Endothelial cell of umbilical vein (primary cell): ENCODE measurements around the gene HIP1. TPM values are rescaled to one million over a fixed set of nuclear protein-coding genes. Genes with fewer than 3 reads are reported as not detected.

Source experiments
- BruUV-seq: library from RNA; stranded (reverse); fragments of 400-500 nt; replicated peaks from 2 replicates; lab custom pipeline; 2021; lab: Mats Ljungman, UMichigan
- CTCF ChIA-PET: fragments of 300-600, 350-600 bp; sonication (Branson Sonifier 250); formaldehyde crosslinking; loops from one replicate; lab custom pipeline; 2021; ENCODE audit warnings: antibody characterized with exemption, inconsistent platforms; lab: Charles Lee
- POLR2A ChIA-PET: fragments of 300-600, 350-600 bp; sonication (Branson Sonifier 250); formaldehyde crosslinking; loops from one replicate; lab custom pipeline; 2021; ENCODE audit warnings: antibody characterized with exemption, inconsistent platforms; lab: Charles Lee
- DNase-seq: peaks from one replicate; pipeline ENCODE4 v3.0.0-alpha.2; 2011; ENCODE audit warnings: low read depth, low spot score
- FAIRE-seq: peaks from 2 replicates; lab custom pipeline; 2011; peaks lifted over from hg19 to GRCh38; lab: Jason Lieb, UNC
- H2AFZ ChIP-seq: 2 replicates; pipeline ENCODE4 v1.6.0; 2012; ENCODE audit warnings: low read depth, low read length, control low read depth, inconsistent platforms
- H3K27ac ChIP-seq: 2 replicates; pipeline ENCODE4 v1.5.1; 2011; ENCODE audit warnings: low read depth, mild to moderate bottlenecking, control low read depth, low read length, moderate library complexity; ENCODE audit not compliant: insufficient read depth
- H3K27me3 ChIP-seq, 2 experiments: 2 replicates each; pipeline versions ENCODE4 v1.6.0 to v1.6.1; 2011; ENCODE audit warnings: low read length in 2 of 2, mixed read lengths in 1 of 2; ENCODE audit not compliant: control insufficient read depth in 2 of 2, insufficient read depth in 2 of 2
- H3K36me3 ChIP-seq, 2 experiments: 2 replicates in 1 of 2; 3 replicates in 1 of 2; pipeline ENCODE4 v1.5.1; 2011; ENCODE audit warnings: low read length in 2 of 2, mild to moderate bottlenecking in 1 of 2, moderate library complexity in 1 of 2; ENCODE audit not compliant: control insufficient read depth in 2 of 2, insufficient read depth in 2 of 2; ENCODE audit errors: extremely low read depth in 1 of 2
- H3K4me1 ChIP-seq: 3 replicates; pipeline ENCODE4 v1.5.1; 2011; ENCODE audit warnings: mild to moderate bottlenecking, low read length; ENCODE audit not compliant: control insufficient read depth, insufficient read depth; ENCODE audit errors: extremely low read depth
- H3K4me2 ChIP-seq: 2 replicates; pipeline ENCODE4 v1.6.1; 2011; ENCODE audit warnings: low read length, control low read depth, mixed read lengths; ENCODE audit not compliant: insufficient read depth
- H3K4me3 ChIP-seq, 3 experiments: fragments of 200-600 bp in 1 of 3; sonication (generic), shearing (Covaris generic) in 1 of 3; replicated peaks in 1 of 3; 2 replicates each; pipeline ENCODE4 v1.5.1; 2011 to 2016; ENCODE audit warnings: control low read depth in 3 of 3, low read length in 3 of 3, mild to moderate bottlenecking in 2 of 3, inconsistent platforms in 1 of 3, low read depth in 1 of 3, moderate library complexity in 1 of 3; ENCODE audit not compliant: insufficient read depth in 1 of 3
- H3K79me2 ChIP-seq: 2 replicates; pipeline ENCODE4 v1.6.0; 2012; ENCODE audit warnings: low read length, inconsistent platforms; ENCODE audit not compliant: control insufficient read depth, insufficient read depth
- H3K9ac ChIP-seq: replicated peaks from 2 replicates; pipeline ENCODE3; 2011; ENCODE audit warnings: low read length, control low read depth; ENCODE audit not compliant: insufficient read depth; ENCODE audit errors: extremely low read depth
- H3K9me1 ChIP-seq: replicated peaks from 3 replicates; pipeline ENCODE4 v1.6.0; 2011; ENCODE audit warnings: mild to moderate bottlenecking, low read length; ENCODE audit not compliant: control insufficient read depth, insufficient read depth; ENCODE audit errors: extremely low read depth
- H3K9me3 ChIP-seq: replicated peaks from 2 replicates; pipeline ENCODE4 v1.5.1; 2012; ENCODE audit warnings: low read length, inconsistent platforms; ENCODE audit not compliant: control insufficient read depth, insufficient read depth
- H4K20me1 ChIP-seq: replicated peaks from 2 replicates; pipeline ENCODE3; 2011; ENCODE audit warnings: mild to moderate bottlenecking, low read length; ENCODE audit not compliant: control insufficient read depth, insufficient read depth; ENCODE audit errors: extremely low read depth
- CTCF ChIP-seq, 2 donors: IDR thresholded peaks; 1 replicate in 1 of 2; 2 replicates in 1 of 2; pipeline ENCODE4 v1.5.1; 2011; ENCODE audit warnings: low read length in 2 of 2, mild to moderate bottlenecking in 2 of 2, moderate library complexity in 2 of 2, control low read depth in 1 of 2, inconsistent platforms in 1 of 2, low read depth in 1 of 2; ENCODE audit not compliant: insufficient read depth in 1 of 2; ENCODE audit errors: extremely low read depth in 1 of 2
- EZH2 ChIP-seq: IDR thresholded peaks from 2 replicates; pipeline ENCODE4 v1.6.1; 2012; ENCODE audit warnings: borderline replicate concordance, low read depth, mild to moderate bottlenecking, moderate library complexity, low read length, inconsistent platforms; ENCODE audit not compliant: severe bottlenecking
- FOS ChIP-seq: IDR thresholded peaks from 2 replicates; pipeline ENCODE4 v1.6.1; 2011; ENCODE audit warnings: mild to moderate bottlenecking, low read length, moderate library complexity, borderline replicate concordance; ENCODE audit not compliant: insufficient read depth
- GATA2 ChIP-seq: IDR thresholded peaks from 2 replicates; pipeline ENCODE4 v1.7.0; 2011; ENCODE audit warnings: low read depth, mild to moderate bottlenecking, moderate library complexity, mixed read lengths, low read length; ENCODE audit not compliant: insufficient read length, insufficient read depth
- JUN ChIP-seq: IDR thresholded peaks from 2 replicates; pipeline ENCODE4 v1.6.1; 2011; ENCODE audit warnings: borderline replicate concordance, low read depth; ENCODE audit not compliant: insufficient read length, insufficient read depth
- MAX ChIP-seq: IDR thresholded peaks from 2 replicates; pipeline ENCODE4 v1.6.1; 2011; ENCODE audit not compliant: insufficient read depth, insufficient read length
- MYC ChIP-seq: IDR thresholded peaks from one replicate; pipeline ENCODE4 v1.6.1; 2011; ENCODE audit warnings: mild to moderate bottlenecking, low read depth, low read length
- POLR2A ChIP-seq: IDR thresholded peaks from 2 replicates; pipeline ENCODE4 v1.6.1; 2012; ENCODE audit warnings: low read depth, mild to moderate bottlenecking, control low read depth, low read length
- POLR2AphosphoS5 ChIP-seq: IDR thresholded peaks from 2 replicates; pipeline ENCODE4 v1.6.1; 2012; ENCODE audit warnings: low read depth, mild to moderate bottlenecking, control low read depth, low read length, moderate library complexity; ENCODE audit not compliant: insufficient read depth
- dilution Hi-C: fragments of 300-500 bp; cut with MboI; formaldehyde crosslinking; loops from one replicate; pipeline ENCODE4 v1.15.0; 2019; ENCODE audit warnings: low sequenced_read_pairs; ENCODE audit not compliant: extremely low pct_ligation_motif_present
- intact Hi-C: fragments of 100-400 bp; cut with micrococcal nuclease; formaldehyde crosslinking; loops from one replicate; pipeline ENCODE4 v1.10.0; 2022
- polyA plus RNA-seq, 4 experiments: library from polyadenylated mRNA; depleted of rRNA in 3 of 4; stranded (reverse) in 3 of 4; unstranded in 1 of 4; fragments of >200 nt; gene quantifications; 2 replicates each; pipeline versions ENCODE4 v1.2.1 to v1.2.3, GENCODE V29; 2011 to 2012; ENCODE audit warnings: missing spikeins in 1 of 4
- total RNA-seq: library from RNA; stranded (reverse); gene quantifications from 2 replicates; pipeline ENCODE4 v1.2.3, GENCODE V29; 2021

The HIP1 gene
- total and polyA plus RNA-seq, 2 donors (not counting 3 experiments of a cell fraction or from before 2014, with no cell fraction given), result 23.7 to 47.6 TPM

GRCh38 chr7:75617634-75618234 is 121.0 kb downstream of the HIP1 start:
- H4K20me1 ChIP-seq, result no peaks in the 10 kb centered on the region
- H3K9me3 ChIP-seq, result no peaks in the 10 kb centered on the region
- no peak overlapping the region for H3K4me3 ChIP-seq
- intact Hi-C loops, result no loop called here
- ChIA-PET CTCF (interaction anchor here (1.2 kb wide), 1 partner anchor 53 kb away, joined by 3 read pairs; no protein-coding TSS in a partner anchor), POLR2A (interaction anchor here (0.5 kb wide), 1 partner anchor 8 kb away, joined by 3 read pairs; no protein-coding TSS in a partner anchor)
- no TSS peak for BruUV-seq
- dilution Hi-C loops, result no loop called here
- no peaks in the 10 kb centered on the region for H3K36me3 ChIP-seq
- no peak overlapping the region for H3K27ac ChIP-seq
- no peaks in the 10 kb centered on the region for H3K4me1 ChIP-seq
- no peaks in the 10 kb centered on the region for H3K9me1 ChIP-seq
- DNase-seq (no peak), FAIRE-seq (no peak)
- no peak overlapping the region for H2AFZ ChIP-seq
- H3K4me2 ChIP-seq, result no peak overlapping the region
- H3K9ac ChIP-seq, result no peak overlapping the region
- H3K79me2 ChIP-seq, result no peaks in the 10 kb centered on the region
- TF ChIP-seq POLR2A (no peak), FOS (no peak), MYC (no peak), EZH2 (no peak), MAX (no peak), POLR2AphosphoS5 (no peak), CTCF (IDR thresholded peaks at IDR 0.05; ENCODE audit: extremely low read depth in 1 of 2, insufficient read depth in 1 of 2, low read depth in 1 of 2, low read length in 2 of 2) (no peak), GATA2 (no peak), JUN (no peak)
- no peaks in the 10 kb centered on the region for H3K27me3 ChIP-seq
